Esophagus (tissue), 2 donors: ENCODE data around the gene MT2A. TPM values are rescaled to one million over a fixed set of nuclear protein-coding genes. Genes with fewer than 3 reads are reported as not detected.
A peak's percentile ranks its signal among the peaks of the same experiment; 100 is the strongest.

Experiments
- H3K27ac ChIP-seq, 2 donors: one replicate each; pipeline ENCODE4 v1.5.1; 2013; ENCODE audit warnings: low read depth in 2 of 2, mild to moderate bottlenecking in 2 of 2, inconsistent platforms in 1 of 2, low read length in 1 of 2, moderate library complexity in 1 of 2
- H3K27me3 ChIP-seq, 2 donors: one replicate each; pipeline ENCODE4 v1.6.1; 2013; ENCODE audit warnings: low read length in 2 of 2, control low read depth in 1 of 2, mild to moderate bottlenecking in 1 of 2; ENCODE audit not compliant: insufficient read depth in 2 of 2, control insufficient read depth in 1 of 2
- H3K36me3 ChIP-seq, 2 donors: one replicate each; pipeline ENCODE4 v1.6.1; 2013; ENCODE audit warnings: low read length in 1 of 2; ENCODE audit not compliant: control insufficient read depth in 2 of 2, insufficient read depth in 2 of 2
- H3K4me1 ChIP-seq, 2 donors: one replicate each; pipeline ENCODE4 v1.6.1; 2013; ENCODE audit warnings: low read length in 1 of 2; ENCODE audit not compliant: control insufficient read depth in 2 of 2, insufficient read depth in 2 of 2
- H3K4me3 ChIP-seq, 2 donors: one replicate each; pipeline ENCODE4 v1.5.1; 2013; ENCODE audit warnings: low read length in 2 of 2, mild to moderate bottlenecking in 2 of 2, low read depth in 1 of 2, moderate library complexity in 1 of 2
- H3K9me3 ChIP-seq, 2 donors: one replicate each; pipeline ENCODE4 v1.6.1; 2013; ENCODE audit warnings: mild to moderate bottlenecking in 2 of 2, low read depth in 1 of 2, low read length in 1 of 2, moderate library complexity in 1 of 2; ENCODE audit not compliant: control insufficient read depth in 2 of 2, insufficient read depth in 1 of 2
- WGBS, 2 donors: extraction: QIAGEN DNeasy Blood & Tissue Kit; methylation state at CpG; one replicate each; pipeline ENCODE4 v1.1.7; 2013; 5-methylcytosine and 5-hydroxymethylcytosine counted together
- polyA plus RNA-seq, 2 donors: library from polyadenylated mRNA; stranded (reverse); fragments of 200-250 nt; gene quantifications; one replicate each; pipeline ENCODE4 v1.2.3, GENCODE V29; 2013
- donor health status: healthy with polysubstance abuse.
- donor health status: Bipolar disorder and iron deficiency.

The MT2A gene
- polyA plus RNA-seq, 2 donors, result 264 to 473 TPM

DNA sequence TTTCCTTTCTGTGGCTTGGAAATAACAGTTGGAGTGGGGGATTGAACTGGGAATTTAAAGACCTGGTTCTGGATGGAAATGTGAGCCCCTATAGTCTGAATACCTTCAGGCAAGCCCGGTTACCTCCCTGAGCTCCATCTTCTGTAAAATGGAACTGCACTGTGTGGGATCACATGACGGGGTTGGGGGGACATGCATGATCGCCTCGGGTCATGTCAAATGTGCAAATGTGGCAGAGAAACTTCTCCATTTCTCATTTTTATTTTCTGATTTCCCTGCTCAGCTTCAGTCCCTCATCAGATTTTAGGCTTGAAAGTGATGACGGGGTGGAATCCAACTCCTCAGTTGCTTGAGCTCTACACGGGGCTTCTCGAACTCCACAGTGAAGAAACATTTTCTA lies 44.8 kb downstream of the MT2A start:
- H3K27ac ChIP-seq, result no peak overlapping the region
- H3K9me3 ChIP-seq, result no peaks in the 10 kb centered on the region
- H3K27me3 ChIP-seq, result no peaks in the 10 kb centered on the region
- H3K4me1 ChIP-seq, result peaks cover 0 to 6% of the 10 kb centered on the region in 2 donors
- no peaks in the 10 kb centered on the region for H3K36me3 ChIP-seq
- no peak overlapping the region for H3K4me3 ChIP-seq
- WGBS, 2 donors, result 82 to 83% methylated on average over 7 of the region's 7 CpGs

- WGBS, 2 donors, result 1 to 2% methylated on average over 46 of the region's 46 CpGs
- H3K4me3 ChIP-seq, result peak within 1 kb of the TSS; percentile 44 to 53
- peaks cover 0 to 6% of the 10 kb centered on the region in 2 donors for H3K4me1 ChIP-seq
- H3K27ac ChIP-seq, result peak within 1 kb of the TSS; percentile 10 to 28
- H3K9me3 ChIP-seq, result peaks cover 0 to 2% of the 10 kb centered on the region in 2 donors
- no peaks in the 10 kb centered on the region for H3K27me3 ChIP-seq
- no peaks in the 10 kb centered on the region for H3K36me3 ChIP-seq
Measured at GRCh38 chr16:56657555-56658326, 49.4 kb downstream of the MT2A start, which contains the start of gene MT1F. Gene MT1F, plus strand, starts transcription at chr16:56657959. Its CDS starts 100 bp downstream, at chr16:56658059.

GRCh38 chr16:56658327-56658875 lies 50.0 kb downstream of the MT2A start:
- Histone ChIP-seq H3K27ac (no peak overlapping the region), H3K4me3 (peak overlapping the region in 1 of 2 donors; percentile 44)

More at GRCh38 chr16:56658327-56658875, 50.0 kb downstream of the MT2A start:
- WGBS, 2 donors, result 34 to 48% methylated on average over 10 of the region's 10 CpGs
- Histone ChIP-seq H3K27me3 (no peaks in the 10 kb centered on the region), H3K9me3 (peaks cover 0 to 2% of the 10 kb centered on the region in 2 donors), H3K4me1 (peaks cover 0 to 5% of the 10 kb centered on the region in 2 donors), H3K36me3 (no peaks in the 10 kb centered on the region)

Other genes with a start within 250 kb of the MT2A start
- gene AMFR, start 183.0 kb upstream of the MT2A start, polyA plus RNA-seq, result 10 to 100 TPM; 57.3 to 62.5 TPM
- 10 to 100 TPM; 29.5 to 40.1 TPM for gene NUDT21, start 157.3 kb upstream of the MT2A start, polyA plus RNA-seq
- gene OGFOD1, start 157.0 kb upstream of the MT2A start, polyA plus RNA-seq, result 10 to 100 TPM in 1 of 2 donors, 1 to 10 TPM in 1; 9.9 to 16.8 TPM
- 10 to 100 TPM; 24.2 to 29.0 TPM for gene BBS2, start 88.6 kb upstream of the MT2A start, polyA plus RNA-seq
- gene MT4, start 43.5 kb upstream of the MT2A start, polyA plus RNA-seq, result 1 to 10 TPM; 1.3 to 7.4 TPM
- gene MT3, start 19.1 kb upstream of the MT2A start, polyA plus RNA-seq, result under 1 TPM; 0.67 to 0.96 TPM
- gene MT1E, start 17.2 kb downstream of the MT2A start, polyA plus RNA-seq, result 100 to 1,000 TPM; 232 to 268 TPM
- gene MT1M, start 24.1 kb downstream of the MT2A start, polyA plus RNA-seq, result 1 to 10 TPM; 4.0 to 9.1 TPM
- gene MT1A, start 30.1 kb downstream of the MT2A start, polyA plus RNA-seq, result 10 to 100 TPM in 1 of 2 donors, 1 to 10 TPM in 1; 9.8 to 10.3 TPM
- under 1 TPM in 1 of 2 donors, not detected in 1; 0.68 TPM for gene MT1B, start 43.3 kb downstream of the MT2A start, polyA plus RNA-seq
- 10 to 100 TPM; 11.0 to 11.2 TPM for gene MT1F, start 49.4 kb downstream of the MT2A start, polyA plus RNA-seq
- gene MT1G, start 59.5 kb downstream of the MT2A start, polyA plus RNA-seq, result 100 to 1,000 TPM; 459 to 751 TPM
- gene MT1H, start 61.2 kb downstream of the MT2A start, polyA plus RNA-seq, result 10 to 100 TPM; 32.9 to 63.3 TPM
- gene MT1X, start 73.9 kb downstream of the MT2A start, polyA plus RNA-seq, result 1,000 to 10,000 TPM; 1,462 to 1,505 TPM
- gene NUP93, start 121.5 kb downstream of the MT2A start, polyA plus RNA-seq, result 10 to 100 TPM; 36.0 to 38.0 TPM